Measurements from ENCODE around the gene SND1.

- TF ChIP-seq EZH2 (IDR thresholded peaks at IDR 0.05), result no peak
- no peak for TF ChIP-seq POLR2AphosphoS5 (IDR thresholded peaks at IDR 0.05; ENCODE audit: borderline replicate concordance, low read depth, low read length)
These were observed 276.9 kb downstream of the SND1 start for GRCh38 chr7:127928852-127929251.
